Neuron (in vitro differentiated cells): Measurements from ENCODE around the gene ADAMTS4.
A peak's percentile ranks its signal among the peaks of the same experiment; 100 is the strongest.
"Not testable (repeated sequence)": the region's sequence is repeated elsewhere in the genome, so short reads cannot be mapped to it uniquely, and the experiment has no call there.

Source experiments
- H2AFZ ChIP-seq: one replicate; pipeline ENCODE4 v1.6.1; 2013; ENCODE audit warnings: low read depth, mild to moderate bottlenecking, inconsistent platforms, low read length, moderate library complexity
- H3K27me3 ChIP-seq: one replicate; pipeline ENCODE4 v1.6.1; 2013; ENCODE audit warnings: low read length; ENCODE audit not compliant: insufficient read depth
- H3K36me3 ChIP-seq: one replicate; pipeline ENCODE4 v1.6.1; 2013; ENCODE audit warnings: low read length; ENCODE audit not compliant: insufficient read depth
- H3K4me1 ChIP-seq: one replicate; pipeline ENCODE4 v1.6.1; 2013; ENCODE audit warnings: low read length; ENCODE audit not compliant: insufficient read depth
- H3K4me3 ChIP-seq: 2 replicates; pipeline ENCODE4 v1.5.1; 2013; ENCODE audit warnings: mild to moderate bottlenecking, low read length, moderate library complexity
- H3K9me3 ChIP-seq: one replicate; pipeline ENCODE4 v1.6.1; 2013; ENCODE audit warnings: low read length

ADAMTS4 gene

DNA sequence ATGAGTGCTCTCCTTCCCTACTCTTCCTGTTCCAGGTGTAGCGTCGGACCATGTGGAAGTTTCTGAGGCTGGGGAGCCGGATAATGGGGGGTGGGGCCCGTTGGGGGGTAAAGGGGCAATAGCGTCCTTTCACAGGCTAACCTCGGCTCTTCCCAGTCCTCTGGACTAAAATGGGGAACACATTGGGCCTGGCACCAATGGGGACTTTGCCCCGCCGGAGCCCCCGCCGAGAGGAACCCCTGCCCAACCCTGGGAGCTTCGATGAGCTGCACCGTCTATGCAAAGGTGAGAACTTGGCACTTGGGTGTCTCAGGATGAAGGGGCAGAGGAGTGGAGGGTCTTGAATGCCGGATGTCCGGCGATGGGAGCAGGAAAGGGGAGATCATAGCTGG is 27.5 kb upstream of the ADAMTS4 start:
- no peaks in the 10 kb centered on the region for H3K9me3 ChIP-seq
- peaks cover 10% of the 10 kb centered on the region for H3K4me1 ChIP-seq
- H3K4me3 ChIP-seq, result peak overlapping the region; percentile 90
- H2AFZ ChIP-seq, result peak overlapping the region; percentile 52
- no peaks in the 10 kb centered on the region for H3K27me3 ChIP-seq
- H3K36me3 ChIP-seq, result peaks cover 19% of the 10 kb centered on the region

- peaks cover 10% of the 10 kb centered on the region for H3K4me1 ChIP-seq
- H2AFZ ChIP-seq, result peak within 1 kb of the TSS; percentile 52
- H3K4me3 ChIP-seq, result peak within 1 kb of the TSS; percentile 90
- no peaks in the 10 kb centered on the region for H3K27me3 ChIP-seq
- peaks cover 19% of the 10 kb centered on the region for H3K36me3 ChIP-seq
- H3K9me3 ChIP-seq, result no peaks in the 10 kb centered on the region
These were observed 26.9 kb upstream of the ADAMTS4 start, which contains the start of gene TOMM40L for GRCh38 chr1:161225534-161226319. TOMM40L (plus strand) TSS chr1:161226060; CDS start chr1:161226490, 430 bp downstream.

GRCh38 chr1:161225178-161225533 is 26.3 kb upstream of the ADAMTS4 start:
- H2AFZ ChIP-seq, result peak overlapping the region; percentile 35
- no peak overlapping the region for H3K4me3 ChIP-seq
- H3K27me3 ChIP-seq, result no peaks in the 10 kb centered on the region

GRCh38 chr1:161224695-161225087 is 25.8 kb upstream of the ADAMTS4 start:
- peaks cover 18% of the 10 kb centered on the region for H3K36me3 ChIP-seq
- H2AFZ ChIP-seq, H3K4me1 ChIP-seq, H3K9me3 ChIP-seq, H3K4me3 ChIP-seq, H3K27me3 ChIP-seq: not testable (repeated sequence)

More at GRCh38 chr1:161225178-161225533, 26.3 kb upstream of the ADAMTS4 start:
- Histone ChIP-seq H3K9me3 (no peaks in the 10 kb centered on the region), H3K36me3 (peaks cover 19% of the 10 kb centered on the region), H3K4me1 (peaks cover 10% of the 10 kb centered on the region)

GRCh38 chr1:161223805-161224694 is 25.2 kb upstream of the ADAMTS4 start:
- Histone ChIP-seq H2AFZ (no peak overlapping the region), H3K4me1 (peaks cover 10% of the 10 kb centered on the region), H3K27me3 (no peaks in the 10 kb centered on the region), H3K36me3 (peaks cover 13% of the 10 kb centered on the region), H3K4me3 (no peak overlapping the region), H3K9me3 (no peaks in the 10 kb centered on the region)

GRCh38 chr1:161222175-161223019 is 23.5 kb upstream of the ADAMTS4 start:
- no peak overlapping the region for H2AFZ ChIP-seq
- H3K27me3 ChIP-seq, result no peaks in the 10 kb centered on the region
- H3K4me1 ChIP-seq, result peaks cover 10% of the 10 kb centered on the region
- H3K36me3 ChIP-seq, result no peaks in the 10 kb centered on the region
- H3K4me3 ChIP-seq, result no peak overlapping the region
- H3K9me3 ChIP-seq, result no peaks in the 10 kb centered on the region

DNA sequence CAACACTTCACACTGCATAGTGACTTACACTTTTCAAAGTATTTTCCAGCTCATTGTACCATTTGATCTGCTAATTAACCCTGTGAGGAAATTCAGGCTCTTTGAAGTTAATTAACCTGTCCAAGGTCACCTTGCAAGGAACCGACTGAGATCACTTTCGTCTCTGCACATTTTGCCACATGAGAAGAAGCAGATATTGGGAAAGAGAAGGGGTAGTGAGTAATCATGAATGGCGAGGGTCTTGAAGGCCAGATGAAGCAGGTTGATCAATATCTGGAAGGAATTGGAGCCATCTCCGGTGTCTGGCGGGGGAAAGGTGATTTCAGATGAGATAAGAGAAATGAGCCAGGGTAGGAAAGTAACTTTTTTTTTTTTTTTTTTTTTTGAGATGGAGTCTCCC is 21.1 kb upstream of the ADAMTS4 start:
- Histone ChIP-seq H3K9me3 (no peaks in the 10 kb centered on the region), H3K4me1 (peaks cover 5% of the 10 kb centered on the region), H3K27me3 (no peaks in the 10 kb centered on the region), H3K4me3 (no peak overlapping the region), H3K36me3 (peaks cover 4% of the 10 kb centered on the region), H2AFZ (no peak overlapping the region)

GRCh38 chr1:161219078-161219892 is 20.4 kb upstream of the ADAMTS4 start:
- Histone ChIP-seq H3K9me3 (no peaks in the 10 kb centered on the region), H3K4me3 (no peak overlapping the region)

DNA sequence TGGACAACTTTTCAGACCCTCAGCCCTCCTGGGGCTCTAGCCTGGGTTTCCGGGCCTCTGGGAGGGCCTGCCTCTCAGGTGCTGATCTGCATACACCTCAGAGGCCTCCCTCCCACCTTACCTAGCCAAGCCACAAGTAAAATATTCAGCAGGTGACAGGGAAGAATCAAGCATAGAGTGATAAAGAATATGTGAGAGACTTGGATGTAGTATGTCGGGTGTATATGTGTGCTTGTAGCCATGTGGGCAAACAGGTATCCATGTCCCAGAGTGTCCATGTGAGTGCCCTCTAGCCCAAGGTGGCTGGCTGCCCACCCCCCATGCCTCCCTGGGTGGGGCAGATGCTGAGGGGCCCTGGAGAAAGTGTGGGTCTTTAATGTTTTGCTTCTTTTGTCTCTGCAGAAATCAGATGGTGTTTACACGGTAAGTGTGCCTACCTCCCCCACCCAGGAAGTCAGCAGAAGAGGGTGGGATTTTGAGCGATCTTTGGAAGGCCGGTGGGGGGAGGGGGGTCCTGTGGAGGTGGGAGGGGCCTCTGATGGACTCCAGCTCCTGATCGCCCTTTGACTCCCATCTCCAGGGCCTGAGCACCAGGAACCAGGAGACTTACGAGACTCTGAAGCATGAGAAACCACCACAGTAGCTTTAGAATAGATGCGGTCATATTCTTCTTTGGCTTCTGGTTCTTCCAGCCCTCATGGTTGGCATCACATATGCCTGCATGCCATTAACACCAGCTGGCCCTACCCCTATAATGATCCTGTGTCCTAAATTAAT is 19.6 kb upstream of the ADAMTS4 start:
- H3K4me1 ChIP-seq, result peaks cover 5% of the 10 kb centered on the region
- H3K27me3 ChIP-seq, result no peaks in the 10 kb centered on the region
- peaks cover 16% of the 10 kb centered on the region for H3K36me3 ChIP-seq
- no peak overlapping the region for H2AFZ ChIP-seq
- no peak overlapping the region for H3K4me3 ChIP-seq
- no peaks in the 10 kb centered on the region for H3K9me3 ChIP-seq

More at GRCh38 chr1:161219078-161219892, 20.4 kb upstream of the ADAMTS4 start:
- Histone ChIP-seq H3K27me3 (no peaks in the 10 kb centered on the region), H2AFZ (no peak overlapping the region), H3K36me3 (peaks cover 8% of the 10 kb centered on the region), H3K4me1 (peaks cover 5% of the 10 kb centered on the region)

DNA sequence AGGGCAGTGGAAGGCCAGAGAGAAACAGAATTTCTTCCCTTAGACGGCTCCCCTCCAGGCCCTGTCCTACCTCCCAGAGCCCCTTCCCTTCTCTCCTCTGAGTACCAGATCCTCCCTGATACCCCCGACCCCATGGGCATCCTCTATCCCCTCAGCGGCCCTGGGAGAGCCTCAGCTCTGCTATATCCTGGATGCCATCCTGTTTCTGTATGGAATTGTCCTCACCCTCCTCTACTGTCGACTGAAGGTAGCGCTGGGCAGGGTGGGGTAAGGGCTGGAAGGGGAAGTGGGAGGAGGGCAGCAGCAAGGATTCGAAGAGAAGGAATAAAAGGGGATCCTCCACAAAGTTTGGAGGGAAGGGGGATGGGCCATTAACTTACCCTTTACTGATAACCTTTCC is 19.0 kb upstream of the ADAMTS4 start:
- Histone ChIP-seq H3K27me3 (no peaks in the 10 kb centered on the region), H3K4me3 (no peak overlapping the region), H3K36me3 (peaks cover 22% of the 10 kb centered on the region), H3K9me3 (no peaks in the 10 kb centered on the region), H2AFZ (no peak overlapping the region), H3K4me1 (peaks cover 5% of the 10 kb centered on the region)

GRCh38 chr1:161216945-161217712 is 18.3 kb upstream of the ADAMTS4 start:
- no peak overlapping the region for H3K4me3 ChIP-seq
- no peaks in the 10 kb centered on the region for H3K9me3 ChIP-seq
- peaks cover 27% of the 10 kb centered on the region for H3K36me3 ChIP-seq

More at GRCh38 chr1:161216945-161217712, 18.3 kb upstream of the ADAMTS4 start:
- Histone ChIP-seq H3K4me1 (peaks cover 5% of the 10 kb centered on the region), H2AFZ (no peak overlapping the region), H3K27me3 (no peaks in the 10 kb centered on the region)
